Caki2 (cell line): ENCODE results near the gene CSF3R. TPM values are rescaled to one million over a fixed set of nuclear protein-coding genes. Genes with fewer than 3 reads are reported as not detected.
A peak's percentile ranks its signal among the peaks of the same experiment; 100 is the strongest.

ENCODE experiments used
- DNase-seq: peaks from one replicate; pipeline ENCODE4 v3.0.0-alpha.2; 2015; ENCODE audit warnings: low read depth
- in situ Hi-C: cut with HindIII; loops from 2 replicates; pipeline ENCODE4 v1.10.0; 2016; ENCODE audit warnings: low sequenced_read_pairs, low pct_unique_long_range_greater_than_20kb, mixed read lengths
- total RNA-seq: library from RNA; depleted of rRNA; stranded (reverse); fragments of >200 nt; shearing (Covaris generic); gene quantifications from 2 replicates; pipeline ENCODE4 v1.2.3, GENCODE V29; 2014; ENCODE audit warnings: low replicate concordance

Gene CSF3R
- total RNA-seq, 1 experiment from 2014 or later: not detected

GRCh38 chr1:36467700-36468455, 14.8 kb downstream of the CSF3R start:
- in situ Hi-C loops: no loop called here

GRCh38 chr1:36467027-36467410, 15.7 kb downstream of the CSF3R start:
- no peak for DNase-seq
- in situ Hi-C loops: no loop called here

More at GRCh38 chr1:36467700-36468455, 14.8 kb downstream of the CSF3R start:
- DNase-seq: no peak

GRCh38 chr1:36466370-36467026, 16.2 kb downstream of the CSF3R start:
- in situ Hi-C loops: no loop called here
- no peak for DNase-seq

- in situ Hi-C loops: no loop called here
- no peak for DNase-seq
Observed at GRCh38 chr1:36465731-36466369, 16.9 kb downstream of the CSF3R start.

GRCh38 chr1:36464605-36465393, 17.9 kb downstream of the CSF3R start:
- in situ Hi-C loops: no loop called here
- no peak for DNase-seq

GRCh38 chr1:36463803-36464604, 18.7 kb downstream of the CSF3R start, which contains the start of gene MRPS15:
MRPS15 (minus strand) TSS chr1:36464384; CDS start chr1:36464275, 109 bp downstream.
- DNase-seq: peak; percentile 79
- in situ Hi-C loops: no loop called here

- DNase-seq: no peak
- in situ Hi-C loops: no loop called here
Observed at GRCh38 chr1:36463463-36463802, 19.3 kb downstream of the CSF3R start.

- in situ Hi-C loops: no loop called here
- DNase-seq: peak; percentile 44
Observed at GRCh38 chr1:36458910-36459309, 23.8 kb downstream of the CSF3R start.

- in situ Hi-C loops: no loop called here
- DNase-seq: no peak
Observed at GRCh38 chr1:36457691-36458090, 25.0 kb downstream of the CSF3R start.

- in situ Hi-C loops: no loop called here
- DNase-seq: no peak
Observed at GRCh38 chr1:36456391-36456928, 26.3 kb downstream of the CSF3R start.

- in situ Hi-C loops: no loop called here
- DNase-seq: no peak
Observed at GRCh38 chr1:36455386-36455785, 27.3 kb downstream of the CSF3R start.

GRCh38 chr1:36453600-36454388, 28.9 kb downstream of the CSF3R start:
- DNase-seq: no peak
- in situ Hi-C loops: no loop called here

GRCh38 chr1:36453051-36453450, 29.7 kb downstream of the CSF3R start:
- in situ Hi-C loops: no loop called here
- DNase-seq: no peak

GRCh38 chr1:36450919-36451305, 31.8 kb downstream of the CSF3R start:
- in situ Hi-C loops: no loop called here
- DNase-seq: no peak

- DNase-seq: peak; percentile 93
- in situ Hi-C loops: no loop called here
Observed at GRCh38 chr1:36450270-36450918, 32.3 kb downstream of the CSF3R start, which contains the start of gene OSCP1. OSCP1 (minus strand) TSS chr1:36450451; CDS start chr1:36450369, 82 bp downstream.

- in situ Hi-C loops: no loop called here
Observed at GRCh38 chr1:36448530-36449056, 34.1 kb downstream of the CSF3R start.

More at GRCh38 chr1:36448530-36449056, 34.1 kb downstream of the CSF3R start:
- no peak for DNase-seq
